NCI-H1092 (cell line): ENCODE results near the gene ANTKMT.

ENCODE experiments used
- DNase-seq: peaks from one replicate; lab custom pipeline; 2025; lab: John Stamatoyannopoulos, UW

ANTKMT gene

GRCh38 chr16:715477-716199 is 5.3 kb upstream of the ANTKMT start:
- no peak for DNase-seq

GRCh38 chr16:716200-716568 is 4.8 kb upstream of the ANTKMT start:
- DNase-seq: peak; percentile 36

- DNase-seq: no peak
Measured at GRCh38 chr16:716768-717325, 4.1 kb upstream of the ANTKMT start.

GRCh38 chr16:717450-718245 is 3.3 kb upstream of the ANTKMT start:
- DNase-seq: no peak

GRCh38 chr16:718389-718788 is 2.6 kb upstream of the ANTKMT start:
- DNase-seq: no peak

- no peak for DNase-seq
Measured at GRCh38 chr16:718922-719321, 2.0 kb upstream of the ANTKMT start.

GRCh38 chr16:719815-720446 is 1.0 kb upstream of the ANTKMT start:
- no peak for DNase-seq

GRCh38 chr16:720447-720989 is 428 bp upstream of the ANTKMT start:
- peak; percentile 65 for DNase-seq

- no peak for DNase-seq
Measured at GRCh38 chr16:721765-722540, 1.0 kb downstream of the ANTKMT start.

- DNase-seq: no peak
Measured at GRCh38 chr16:722835-723633, 2.1 kb downstream of the ANTKMT start.

- no peak for DNase-seq
Measured at GRCh38 chr16:723695-724094, 2.7 kb downstream of the ANTKMT start.

- no peak for DNase-seq
Measured at GRCh38 chr16:724188-725040, 3.5 kb downstream of the ANTKMT start.

GRCh38 chr16:725041-725376 is 4.1 kb downstream of the ANTKMT start:
- DNase-seq: no peak

- DNase-seq: no peak
Measured at GRCh38 chr16:725463-726187, 4.7 kb downstream of the ANTKMT start.

- no peak for DNase-seq
Measured at GRCh38 chr16:726188-726437, 5.2 kb downstream of the ANTKMT start.

GRCh38 chr16:726438-727290 is 5.7 kb downstream of the ANTKMT start, which contains the start of the genes CCDC78 and HAGHL:
TSS of gene CCDC78 (minus strand) at chr16:726443. CDS start at chr16:726367, 76 bp downstream.
TSS of gene HAGHL (plus strand) at chr16:727106. CDS start at chr16:727510, 404 bp downstream.
- DNase-seq: no peak

GRCh38 chr16:727291-727977 is 6.5 kb downstream of the ANTKMT start:
- no peak for DNase-seq
